HG03175 (cell line): Measurements from ENCODE around the gene APOL5.
"Not testable (repeated sequence)": the region's sequence is repeated elsewhere in the genome, so short reads cannot be mapped to it uniquely, and the experiment has no call there.

Source experiments
- ATAC-seq: cut with Tn5 transposase; IDR thresholded peaks from one replicate; pipeline ENCODE4 v1.9.1; 2021; ENCODE audit warnings: mild to moderate bottlenecking, moderate library complexity; ENCODE audit not compliant: unreplicated experiment

The APOL5 gene

DNA sequence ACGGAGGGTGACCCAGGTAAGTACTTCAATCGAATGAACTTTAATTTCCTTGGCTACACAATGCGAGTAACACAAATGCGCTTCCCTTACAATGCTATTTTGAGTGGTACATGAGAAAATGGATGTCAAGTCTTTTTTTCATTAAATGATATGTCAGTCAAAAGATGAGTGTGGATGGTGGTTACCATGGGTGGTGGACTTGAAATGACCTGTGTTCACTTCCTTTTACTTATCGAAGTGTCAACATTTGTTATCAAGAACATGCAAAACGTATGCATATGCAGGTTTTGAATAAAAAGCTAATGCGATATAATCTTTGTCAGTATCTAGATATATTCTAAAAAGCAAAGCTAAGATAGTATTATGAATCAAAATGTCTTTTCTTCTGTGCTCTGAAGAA, 8.8 kb upstream of the APOL5 start:
- no peak for ATAC-seq

DNA sequence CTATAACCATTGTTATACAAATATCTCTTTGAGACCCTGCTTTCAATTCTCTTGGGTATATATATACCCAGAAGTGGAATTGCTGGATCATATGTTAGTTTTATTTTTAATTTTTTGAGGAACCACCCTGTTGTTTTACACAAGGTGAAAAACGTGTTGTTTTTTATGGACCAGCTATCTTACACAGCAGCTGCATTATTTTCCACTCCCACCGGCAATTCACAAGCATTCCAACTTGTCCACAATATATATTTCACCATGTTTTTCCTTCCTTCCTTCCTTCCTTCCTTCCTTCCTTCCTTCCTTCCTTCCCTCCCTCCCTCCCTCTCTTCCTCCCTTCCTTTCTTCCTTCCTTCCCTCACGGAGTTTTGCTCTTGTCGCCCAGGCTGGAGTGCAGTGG, 6.3 kb upstream of the APOL5 start:
- no peak for ATAC-seq

GRCh38 chr22:35712672-35713071, 5.0 kb upstream of the APOL5 start:
- no peak for ATAC-seq

DNA sequence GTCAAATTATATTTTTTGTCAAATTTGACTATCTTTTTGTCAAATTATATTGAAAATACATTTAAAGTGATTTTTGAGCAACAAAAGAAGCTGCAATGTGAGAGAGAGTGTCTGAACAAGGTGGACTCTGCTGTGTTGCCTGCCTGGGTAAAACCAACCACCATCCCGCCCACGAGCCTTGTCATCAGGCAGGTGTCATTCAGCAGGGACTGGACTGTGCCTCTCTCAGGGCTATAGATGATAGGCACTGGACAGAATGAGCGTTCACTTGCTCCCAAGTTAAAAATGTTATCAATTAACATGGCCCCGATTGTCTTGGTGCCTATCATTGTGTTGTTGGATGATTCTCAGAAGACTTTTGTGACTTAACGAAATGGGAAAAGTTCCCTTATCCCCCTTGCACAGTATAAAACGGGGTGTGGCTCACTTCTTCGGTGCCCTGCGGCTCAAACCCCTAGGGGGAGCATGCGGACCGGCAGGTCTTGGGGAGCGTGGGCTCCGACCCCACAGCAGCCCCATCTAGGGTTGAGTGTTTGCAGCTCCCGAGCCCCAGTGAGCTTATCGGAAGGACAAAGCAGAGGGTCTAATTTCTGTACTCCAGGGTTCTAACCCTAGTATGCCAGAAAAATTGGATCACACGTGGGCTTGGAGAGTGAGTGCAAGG, 1.7 kb downstream of the APOL5 start:
- ATAC-seq, result no peak

DNA sequence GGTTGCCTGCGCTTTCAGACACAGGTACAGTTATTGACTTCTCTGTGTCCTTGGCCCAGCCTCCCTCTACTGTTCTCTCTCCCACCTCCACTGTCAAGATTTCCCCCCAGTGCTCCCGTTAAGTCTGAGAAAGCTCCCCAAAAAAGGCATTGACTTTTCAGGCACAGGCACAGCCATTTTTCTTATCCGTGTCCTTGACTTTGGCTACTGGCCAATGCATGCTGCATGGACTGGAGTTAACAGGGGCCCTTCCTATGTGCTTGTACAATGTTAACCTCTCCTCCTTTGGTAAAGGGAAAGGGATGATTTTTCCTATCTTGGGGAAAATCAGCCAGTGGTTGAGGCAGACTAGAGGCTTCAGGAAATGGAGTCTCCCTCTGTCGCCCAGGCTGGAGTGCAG, 4.3 kb downstream of the APOL5 start:
- no peak for ATAC-seq

DNA sequence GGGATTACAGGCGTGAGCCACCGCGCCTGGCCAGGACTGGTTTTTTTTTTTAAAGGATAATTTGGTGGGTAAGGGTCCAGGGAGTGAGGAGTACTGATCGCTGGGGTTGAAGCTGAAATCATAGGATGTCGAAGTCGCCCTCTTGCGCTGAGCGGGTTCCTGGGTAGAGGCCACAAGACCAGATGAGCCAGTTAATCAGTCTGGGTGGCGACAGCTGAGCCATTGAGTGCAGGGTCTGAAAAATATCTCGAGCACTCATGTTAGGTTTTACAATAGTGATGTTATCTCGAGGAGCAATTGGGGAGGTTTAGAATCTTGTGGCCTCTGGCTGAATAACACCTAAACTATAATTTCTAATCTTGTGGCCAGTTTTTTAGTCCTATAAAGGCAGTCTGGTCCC, 7.8 kb downstream of the APOL5 start:
- ATAC-seq, result no peak

GRCh38 chr22:35726398-35726797, 8.7 kb downstream of the APOL5 start:
- no peak for ATAC-seq

GRCh38 chr22:35726933-35727332, 9.3 kb downstream of the APOL5 start:
- no peak for ATAC-seq

DNA sequence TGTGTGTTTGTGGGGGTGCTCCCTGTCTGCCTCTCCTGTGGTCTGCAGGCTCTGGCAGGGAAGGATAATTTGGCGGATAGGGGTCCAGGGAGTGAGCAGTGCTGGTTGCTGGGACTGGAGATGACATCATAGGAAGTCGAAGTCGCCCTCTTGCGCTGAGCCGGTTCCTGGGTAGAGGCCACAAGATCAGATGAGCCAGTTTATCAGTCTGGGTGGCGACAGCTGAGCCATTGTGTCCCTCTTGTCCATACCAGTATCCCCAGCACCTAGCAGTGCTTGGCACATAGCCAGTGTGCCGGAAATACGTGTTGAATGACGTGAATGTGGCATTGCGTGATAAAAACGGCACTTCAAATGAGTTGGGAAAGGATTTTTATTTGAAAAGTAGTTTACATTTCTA, 9.8 kb downstream of the APOL5 start:
- no peak for ATAC-seq

DNA sequence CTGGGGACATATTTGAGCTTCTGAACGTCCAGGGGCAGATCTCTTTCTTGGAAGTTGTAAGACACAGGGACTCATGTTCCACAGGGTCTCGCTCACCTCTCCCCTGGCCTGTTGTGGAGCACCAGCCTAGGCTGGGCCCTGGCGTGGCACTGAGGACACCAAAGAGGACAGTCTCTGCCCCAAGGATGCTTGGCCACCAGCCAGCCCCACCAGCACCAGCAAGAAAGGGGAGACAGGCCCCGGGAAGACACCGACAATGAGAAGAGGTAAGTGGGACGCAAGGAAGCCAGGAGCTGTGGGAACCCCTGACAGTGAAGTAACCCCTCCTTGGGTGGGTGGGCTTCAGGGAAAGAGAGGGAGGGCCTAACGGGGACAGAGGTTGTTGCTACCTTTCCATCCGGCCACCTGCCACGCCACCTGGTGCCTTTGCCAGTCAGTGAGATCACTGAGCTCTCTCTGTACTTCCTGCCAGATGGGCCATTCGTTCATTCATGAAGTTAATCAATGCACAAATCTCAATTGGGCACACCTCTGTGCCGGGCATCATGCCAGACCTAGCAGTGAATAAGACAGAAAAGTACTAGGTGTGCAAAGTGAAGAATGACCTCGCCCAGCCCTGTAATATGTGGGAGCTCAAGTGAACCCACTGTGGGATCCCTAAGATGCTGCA, 11.1 kb downstream of the APOL5 start:
- no peak for ATAC-seq

- ATAC-seq, result no peak
These were observed 11.6 kb downstream of the APOL5 start for GRCh38 chr22:35729309-35729698.

DNA sequence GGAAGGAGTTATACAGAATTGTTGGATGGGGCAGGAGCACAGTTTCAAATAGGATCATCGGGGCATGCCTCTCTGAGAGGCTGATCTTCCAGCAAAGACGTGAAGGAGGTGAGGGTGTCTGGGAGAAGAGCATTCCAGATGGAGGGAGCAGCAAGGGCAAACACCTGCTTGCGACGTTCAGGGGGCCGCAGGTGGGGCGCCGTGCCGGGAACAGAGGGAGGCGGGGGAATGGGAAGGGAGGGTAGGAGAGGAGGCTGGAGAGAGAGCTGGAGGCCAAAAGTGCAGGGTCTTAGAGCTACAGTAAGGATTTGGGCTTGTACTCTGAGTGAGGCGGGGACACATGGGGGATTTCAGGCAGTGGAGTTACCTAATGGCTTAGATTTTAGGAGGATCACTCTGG, 13.6 kb downstream of the APOL5 start:
- no peak for ATAC-seq

DNA sequence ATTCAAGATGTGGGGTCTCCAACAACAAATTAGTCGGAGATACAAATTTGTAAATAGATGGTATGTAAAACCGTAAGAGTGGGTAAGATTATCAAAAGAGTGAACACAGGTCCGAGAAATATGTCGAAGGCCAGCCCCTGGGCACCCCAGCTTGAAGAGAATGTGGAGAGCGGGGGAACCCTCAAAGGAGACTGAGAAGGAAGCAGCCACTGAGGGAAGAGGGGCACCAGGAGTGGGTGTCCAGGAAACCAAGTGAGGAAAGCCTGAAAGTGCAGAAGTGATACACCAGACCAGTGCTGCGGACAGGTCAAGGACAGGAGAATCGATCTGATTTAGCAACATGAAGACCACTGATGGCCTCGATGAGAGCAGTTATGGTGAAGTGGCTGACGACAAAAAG, 14.4 kb downstream of the APOL5 start:
- no peak for ATAC-seq

- no peak for ATAC-seq
These were observed 15.4 kb downstream of the APOL5 start for GRCh38 chr22:35733036-35733435.

- no peak for ATAC-seq
These were observed 16.3 kb downstream of the APOL5 start for GRCh38 chr22:35733791-35734516.

GRCh38 chr22:35734517-35734827, 16.8 kb downstream of the APOL5 start:
- no peak for ATAC-seq

DNA sequence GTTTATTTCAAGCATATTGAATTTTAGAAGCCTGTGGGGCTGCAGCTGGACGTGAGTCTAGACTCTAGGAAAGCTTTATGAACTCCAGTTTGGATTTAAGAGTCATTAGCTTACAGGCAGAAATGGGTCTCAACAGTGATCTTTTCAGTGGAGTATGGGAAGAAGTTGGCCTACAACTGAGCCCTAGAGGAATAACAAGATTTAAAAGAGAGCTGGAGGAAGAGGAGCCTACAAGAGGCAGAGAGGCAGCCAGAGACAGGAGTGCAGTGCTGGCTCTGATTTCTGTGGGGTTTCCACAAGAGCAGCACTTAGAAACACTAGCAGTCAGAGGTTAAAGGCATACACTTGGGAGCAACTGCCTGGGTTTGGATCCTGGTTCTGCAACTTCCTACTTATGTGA, 17.9 kb downstream of the APOL5 start:
- ATAC-seq, result no peak

GRCh38 chr22:35736166-35736565, 18.5 kb downstream of the APOL5 start:
- no peak for ATAC-seq

DNA sequence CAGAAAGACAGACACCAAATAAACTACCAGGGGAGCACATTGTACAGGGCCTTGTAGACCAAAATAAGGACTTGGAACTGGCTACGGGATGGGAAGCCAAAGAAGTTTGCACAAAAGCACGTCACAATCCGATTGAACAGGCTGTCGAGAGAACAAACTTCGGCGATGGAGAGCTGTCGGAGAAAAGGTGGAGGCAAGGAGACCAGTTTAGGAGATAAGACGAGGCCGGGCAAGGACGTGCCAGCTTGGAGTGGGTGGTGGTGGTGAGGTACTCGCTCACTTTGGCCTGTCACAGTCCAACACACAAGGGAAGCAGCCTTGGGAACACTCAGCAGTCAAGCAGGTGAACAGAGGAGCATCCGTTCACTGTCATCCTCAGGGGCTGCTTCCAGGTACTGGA, 19.0 kb downstream of the APOL5 start:
- no peak for ATAC-seq

- ATAC-seq, result not testable (repeated sequence)
These were observed 20.2 kb downstream of the APOL5 start for GRCh38 chr22:35737886-35738285.

DNA sequence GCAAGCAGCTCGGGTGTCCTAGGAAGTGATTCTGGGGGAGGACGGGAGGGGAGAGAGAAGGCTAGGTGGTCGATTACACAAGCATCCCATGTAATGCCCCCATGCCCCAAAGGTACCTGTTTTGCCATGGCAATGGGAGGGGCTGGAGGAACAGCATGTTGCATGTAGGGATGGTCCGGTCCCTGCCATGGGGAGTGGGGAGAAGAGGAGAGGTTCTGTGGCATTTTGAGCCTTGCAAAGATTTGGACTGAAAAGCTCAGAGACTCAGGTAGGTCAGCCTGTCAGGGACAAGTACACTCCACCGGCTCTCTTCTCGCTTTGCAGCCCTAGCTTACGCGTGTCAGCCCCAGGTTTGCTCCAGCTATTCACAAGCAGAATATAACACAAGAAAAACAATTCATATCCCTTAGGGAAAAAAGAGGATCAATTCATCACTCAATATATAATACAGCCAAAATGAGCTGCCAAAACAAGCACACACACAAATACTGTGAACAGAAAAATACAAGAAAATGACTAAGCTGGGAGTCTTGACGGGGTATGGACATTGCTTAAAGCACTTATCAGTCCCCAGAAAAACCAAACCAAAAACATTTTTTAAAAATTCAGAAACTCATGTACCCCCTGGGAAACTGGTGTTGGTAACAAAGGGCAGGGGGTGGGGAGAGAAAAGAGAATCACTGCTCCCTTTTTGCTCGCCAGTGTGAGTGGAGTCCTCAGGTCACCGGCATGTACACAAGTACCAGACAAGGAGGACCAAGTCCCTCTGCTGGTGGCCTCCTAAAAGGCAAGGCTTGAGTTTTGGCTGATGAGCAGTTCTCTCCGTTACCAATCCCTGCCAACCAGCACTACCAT, 21.6 kb downstream of the APOL5 start:
- ATAC-seq, result no peak
